ENCODE data around the gene ELMOD1.
"Not testable (repeated sequence)": the region's sequence is repeated elsewhere in the genome, so short reads cannot be mapped to it uniquely, and the experiment has no call there.

ELMOD1 gene

GRCh38 chr11:107590460-107591377, at the start of gene ELMOD1:
ELMOD1 (plus strand) TSS chr11:107591147; CDS start chr11:107618190, 27,043 bp downstream.
- DNase-seq, result no peak

- no peak for DNase-seq
Measured at GRCh38 chr11:107545101-107545514, 45.8 kb upstream of the ELMOD1 start.

GRCh38 chr11:107547961-107548360, 43.0 kb upstream of the ELMOD1 start:
- no peak for DNase-seq

- DNase-seq, result no peak
Measured at GRCh38 chr11:107549253-107549953, 41.5 kb upstream of the ELMOD1 start.

- no peak for DNase-seq
Measured at GRCh38 chr11:107549954-107550285, 41.0 kb upstream of the ELMOD1 start.

- no peak for DNase-seq
Measured at GRCh38 chr11:107550304-107550703, 40.6 kb upstream of the ELMOD1 start.

GRCh38 chr11:107561688-107562087, 29.3 kb upstream of the ELMOD1 start:
- DNase-seq, result no peak

- DNase-seq, result no peak
Measured at GRCh38 chr11:107562647-107563208, 28.2 kb upstream of the ELMOD1 start.

- DNase-seq, result peak; percentile 15
Measured at GRCh38 chr11:107563702-107564101, 27.2 kb upstream of the ELMOD1 start.

GRCh38 chr11:107564877-107565218, 26.1 kb upstream of the ELMOD1 start:
- DNase-seq, result no peak

GRCh38 chr11:107565219-107565937, 25.6 kb upstream of the ELMOD1 start, which contains the start of gene ALKBH8:
ALKBH8 (minus strand) TSS chr11:107565735; CDS start chr11:107560893, 4,842 bp downstream.
- DNase-seq, result peak; percentile 53

- DNase-seq, result not testable (repeated sequence)
Measured at GRCh38 chr11:107565955-107566501, 24.9 kb upstream of the ELMOD1 start.

- DNase-seq, result no peak
Measured at GRCh38 chr11:107566569-107566968, 24.4 kb upstream of the ELMOD1 start.

GRCh38 chr11:107567739-107568335, 23.1 kb upstream of the ELMOD1 start:
- DNase-seq, result no peak

- DNase-seq, result no peak
Measured at GRCh38 chr11:107570015-107570414, 20.9 kb upstream of the ELMOD1 start.

GRCh38 chr11:107573438-107573837, 17.5 kb upstream of the ELMOD1 start:
- no peak for DNase-seq

- not testable (repeated sequence) for DNase-seq
Measured at GRCh38 chr11:107576497-107577345, 14.2 kb upstream of the ELMOD1 start.

- no peak for DNase-seq
Measured at GRCh38 chr11:107577346-107577711, 13.6 kb upstream of the ELMOD1 start.

GRCh38 chr11:107579169-107579568, 11.8 kb upstream of the ELMOD1 start:
- not testable (repeated sequence) for DNase-seq

GRCh38 chr11:107581147-107581546, 9.8 kb upstream of the ELMOD1 start:
- DNase-seq, result no peak

- DNase-seq, result no peak
Measured at GRCh38 chr11:107583629-107584195, 7.2 kb upstream of the ELMOD1 start.
